GM18499 (cell line): ENCODE measurements around the gene TOM1L2.

ENCODE experiments used
- ATAC-seq: cut with Tn5 transposase; IDR thresholded peaks from one replicate; pipeline ENCODE4 v1.9.1; 2021; ENCODE audit warnings: moderate number of reproducible peaks; ENCODE audit not compliant: insufficient read depth, unreplicated experiment

TOM1L2 gene

DNA sequence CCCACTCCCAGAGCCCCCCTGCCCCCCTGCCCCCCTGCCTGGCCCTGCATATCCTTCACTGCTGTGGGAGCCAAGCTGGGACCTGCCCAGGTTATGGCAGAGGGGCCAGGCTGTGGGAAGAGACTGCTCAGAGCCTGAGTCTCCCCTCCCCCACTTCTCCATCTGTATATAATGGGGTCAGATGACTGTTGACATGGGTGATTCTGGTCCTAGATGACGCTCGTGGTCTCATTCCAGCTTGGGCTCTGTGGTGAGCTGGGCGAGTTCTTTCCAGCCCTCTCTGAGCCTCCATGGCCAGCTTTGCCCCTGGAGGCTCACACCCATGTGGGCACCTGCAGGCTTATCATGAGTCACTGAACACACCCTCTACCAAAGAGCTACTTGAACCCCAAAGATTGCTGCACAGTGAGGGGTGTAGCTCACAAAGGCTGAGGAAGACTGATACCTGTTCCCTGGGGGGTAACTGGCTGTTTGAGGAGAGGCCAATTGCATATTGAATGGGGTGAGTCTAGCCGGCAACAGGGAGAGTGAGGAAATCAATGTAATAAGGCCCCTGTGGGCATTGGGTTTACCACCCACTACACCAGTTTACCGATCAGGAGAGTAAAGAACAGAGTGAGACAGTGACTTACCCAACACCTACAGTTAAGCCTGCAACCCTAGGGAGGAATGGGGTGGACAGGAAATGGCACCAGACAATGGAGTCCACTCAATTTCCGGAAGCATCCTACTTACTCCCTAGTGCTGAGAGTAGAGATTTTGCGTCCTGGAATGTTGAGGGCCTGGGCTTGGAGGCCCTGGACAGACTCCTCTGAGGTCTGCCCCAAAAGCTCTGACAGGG, 131.2 kb downstream of the TOM1L2 start:
- ATAC-seq, result no peak

DNA sequence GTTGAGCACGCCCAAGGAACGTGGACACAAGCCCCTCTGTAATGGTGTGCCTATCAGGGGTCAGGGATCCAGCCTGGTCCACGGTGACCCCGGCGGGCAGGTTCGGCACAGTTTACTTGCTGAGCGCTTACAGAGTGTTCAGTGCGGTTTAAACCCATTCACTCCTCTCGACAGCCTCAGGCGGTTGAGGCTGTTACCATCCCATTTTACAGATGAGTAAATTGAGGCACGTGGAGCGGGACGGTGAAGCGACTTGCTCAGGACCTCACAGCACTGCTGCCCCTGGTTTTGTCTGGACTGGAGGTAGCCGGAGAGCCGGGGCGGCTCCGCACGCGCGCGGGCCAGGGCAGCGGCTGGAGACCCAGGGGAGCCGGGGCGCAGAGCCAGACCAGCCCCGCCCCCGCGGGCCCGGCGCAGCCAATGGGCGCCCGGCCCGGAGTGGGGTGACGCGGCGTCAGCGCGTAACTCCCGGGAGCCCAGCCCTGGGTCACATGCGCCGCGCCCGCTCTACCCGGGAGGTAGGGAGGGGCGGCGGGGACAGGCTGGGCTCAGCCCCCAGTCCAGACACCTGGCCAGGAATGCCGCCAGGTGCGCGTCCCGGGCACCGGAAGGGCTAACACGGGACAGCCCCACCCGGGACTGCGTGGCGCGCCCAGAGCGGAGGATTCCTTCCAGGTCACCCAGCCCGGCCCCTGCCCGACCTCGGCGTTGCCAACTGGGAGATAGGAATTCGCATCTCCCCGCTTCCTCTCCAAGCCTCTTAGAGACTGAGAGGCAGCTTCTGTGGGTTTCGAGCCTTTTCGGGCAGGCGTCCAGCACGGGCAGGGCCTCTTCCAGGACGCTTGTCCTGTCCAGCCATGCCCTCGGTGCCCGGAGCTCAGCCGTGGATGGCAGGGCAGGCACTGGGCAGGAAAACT, 132.2 kb downstream of the TOM1L2 start:
- no peak for ATAC-seq

DNA sequence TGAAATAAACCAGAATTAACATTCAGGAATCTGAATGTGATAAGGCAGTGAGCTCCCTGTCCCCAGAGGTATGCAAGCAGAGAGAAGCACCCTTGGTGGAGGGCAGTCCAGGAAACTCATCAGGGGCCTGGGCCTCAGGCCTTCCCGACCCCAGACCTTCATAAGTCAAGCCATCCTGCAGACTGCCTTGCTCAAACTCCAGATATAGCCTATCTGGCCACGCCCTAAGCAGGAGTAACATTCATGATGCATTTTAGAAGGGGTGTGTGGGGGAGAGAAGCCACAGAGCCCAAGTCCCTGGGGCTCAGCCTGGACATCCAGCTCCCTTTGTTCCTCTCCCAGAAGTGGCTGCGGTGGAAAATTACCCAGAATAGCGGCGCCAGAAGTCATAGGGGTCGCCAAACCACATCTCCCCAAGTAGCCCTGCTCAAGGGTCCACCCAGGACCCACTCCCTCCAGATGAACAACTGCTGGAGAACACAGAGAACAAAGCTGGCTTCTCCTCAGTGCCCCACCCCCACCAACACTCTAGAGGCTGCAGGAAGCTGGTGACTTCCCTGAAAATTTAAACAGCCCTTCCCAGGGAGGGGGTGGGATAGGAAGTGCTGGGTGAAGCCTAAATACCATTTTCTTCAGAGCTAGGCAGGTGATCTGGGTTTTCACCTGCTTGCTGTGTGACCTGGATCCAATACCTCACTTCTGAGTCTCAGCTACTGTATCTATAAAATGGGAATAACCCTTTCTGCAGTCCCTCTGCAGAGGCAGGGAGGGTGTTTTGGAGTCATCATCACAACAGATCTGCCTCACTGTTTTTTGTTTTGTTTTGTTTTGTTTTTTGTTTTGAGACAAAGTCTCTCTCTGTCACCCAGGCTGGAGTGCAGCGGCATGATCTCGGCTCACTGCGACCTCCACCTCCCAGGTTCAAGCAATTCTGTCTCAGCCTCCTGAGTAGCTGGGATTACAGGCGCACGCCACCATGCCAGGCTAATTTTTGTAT, 133.9 kb downstream of the TOM1L2 start:
- no peak for ATAC-seq

DNA sequence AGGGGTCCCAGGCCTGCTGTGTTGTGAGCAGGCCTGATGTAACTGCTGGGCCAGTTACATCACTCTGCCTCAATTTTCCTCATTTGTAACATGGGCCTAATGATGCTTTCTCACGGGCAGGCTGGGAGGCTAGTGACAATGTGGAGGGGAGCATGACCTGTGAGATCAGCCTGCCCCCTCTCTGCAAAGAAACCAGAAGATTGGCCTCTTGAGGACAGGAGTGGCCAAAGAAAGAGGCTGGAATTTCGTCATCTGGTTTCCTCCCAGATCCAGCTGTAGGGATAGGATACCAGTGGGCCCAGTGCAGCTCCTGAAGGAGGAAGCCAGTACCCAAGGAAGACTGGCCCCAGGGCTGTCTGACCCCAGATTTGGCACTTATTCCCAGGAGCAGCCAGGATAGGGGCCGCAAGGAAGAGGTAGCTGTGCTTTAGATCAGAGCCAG, 134.8 kb downstream of the TOM1L2 start:
- no peak for ATAC-seq

DNA sequence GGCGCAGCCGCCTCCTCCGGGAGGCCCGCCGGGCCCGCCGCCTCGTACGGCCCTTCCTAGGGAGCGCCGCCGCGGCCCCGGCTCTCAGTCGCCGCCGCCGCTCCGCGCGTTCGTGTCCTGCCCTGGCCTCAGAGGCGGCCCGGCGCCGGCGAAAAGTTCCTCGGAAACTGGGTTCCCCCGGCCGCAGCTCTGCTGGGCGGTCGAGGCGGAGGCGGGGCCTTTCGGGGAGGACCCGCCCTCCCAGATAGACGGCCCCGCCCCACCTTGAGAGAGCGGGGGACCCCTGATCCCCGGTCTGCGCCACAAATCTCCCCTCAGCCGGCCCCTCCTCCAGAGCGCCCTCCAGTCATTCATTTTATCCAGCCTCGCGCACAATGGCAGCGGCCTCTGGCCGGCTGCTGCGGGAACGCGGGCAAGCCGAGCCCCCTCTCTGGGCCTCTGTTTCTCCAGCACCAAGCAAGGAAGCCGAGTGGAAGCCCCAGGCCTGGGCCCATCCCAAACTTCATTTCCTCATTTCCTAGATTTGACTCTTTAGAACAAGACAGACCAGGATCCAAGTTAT, 135.3 kb downstream of the TOM1L2 start, which contains the start of gene SREBF1:
Gene SREBF1, minus strand, starts transcription at position 169 of the 562 bp plus-strand sequence. CDS start 169 bp downstream, outside the sequence.
- peak; percentile 1 for ATAC-seq

DNA sequence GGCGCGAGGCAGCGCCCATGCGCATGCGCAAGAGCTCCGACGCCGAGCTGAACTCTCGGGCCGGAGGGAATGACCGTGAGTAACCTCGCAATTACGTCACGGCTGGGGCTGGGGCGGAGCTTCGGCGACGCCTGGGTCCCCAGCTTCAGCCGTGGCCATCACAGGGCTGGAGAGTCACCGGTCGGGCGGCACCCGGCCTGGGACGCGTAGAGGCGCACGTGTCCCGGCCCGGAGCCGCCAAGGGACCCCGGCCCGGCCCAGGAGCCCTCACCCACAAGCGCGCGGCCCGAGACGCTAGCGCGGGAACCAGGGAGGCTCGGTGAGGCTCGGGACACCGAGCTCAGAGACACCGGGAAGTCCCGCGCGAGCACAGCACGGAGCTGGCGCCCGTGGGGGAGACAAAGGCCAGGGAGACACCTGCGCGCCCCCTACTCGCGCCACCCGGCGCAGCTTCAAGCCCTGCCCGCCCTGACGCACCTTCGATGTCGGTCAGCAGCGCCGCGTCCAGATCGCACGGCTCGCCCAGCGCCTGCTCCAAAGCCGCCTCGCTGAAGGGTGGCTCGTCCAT, 135.9 kb downstream of the TOM1L2 start:
- peak; percentile 29 for ATAC-seq

DNA sequence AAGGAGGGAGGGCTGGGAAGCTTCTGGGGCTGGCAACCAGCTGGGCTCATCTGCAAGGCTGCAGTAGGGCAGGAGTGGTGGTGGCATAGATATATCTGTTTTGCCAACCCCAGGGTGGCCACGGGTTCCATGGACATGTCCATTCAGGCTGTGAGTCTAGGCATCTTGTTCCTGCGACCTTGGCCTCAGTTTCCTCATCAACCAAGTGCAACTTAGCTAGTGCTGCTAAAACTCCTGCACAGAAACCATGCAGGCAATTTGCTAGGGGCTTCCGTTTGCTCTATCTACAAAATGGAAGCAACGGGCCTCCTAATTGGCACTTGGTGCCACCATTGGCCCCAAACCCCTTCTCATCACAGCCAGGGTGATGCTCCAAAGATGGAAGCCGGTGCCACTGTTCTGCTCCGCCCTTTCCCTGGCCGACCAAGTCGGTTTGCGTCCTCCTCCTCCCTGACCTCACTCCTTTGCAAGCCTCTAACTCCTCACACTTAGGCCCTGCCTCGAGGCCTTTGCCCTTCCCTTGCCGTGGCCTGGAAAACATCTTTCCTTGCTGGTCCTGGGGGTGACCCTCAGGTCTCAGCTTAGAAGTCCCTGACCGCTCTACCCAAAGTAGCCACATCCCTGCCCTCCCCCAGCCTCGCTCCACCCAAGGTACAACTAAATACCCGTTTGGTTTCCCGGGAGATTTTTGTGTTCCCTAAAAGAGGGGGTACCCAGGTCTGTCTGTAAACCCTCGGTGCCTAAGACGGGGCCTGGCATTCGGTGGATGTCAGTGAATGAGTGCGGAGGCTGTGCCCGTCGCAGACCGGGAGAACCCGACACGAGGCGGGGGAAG, 136.6 kb downstream of the TOM1L2 start:
- ATAC-seq, result no peak

DNA sequence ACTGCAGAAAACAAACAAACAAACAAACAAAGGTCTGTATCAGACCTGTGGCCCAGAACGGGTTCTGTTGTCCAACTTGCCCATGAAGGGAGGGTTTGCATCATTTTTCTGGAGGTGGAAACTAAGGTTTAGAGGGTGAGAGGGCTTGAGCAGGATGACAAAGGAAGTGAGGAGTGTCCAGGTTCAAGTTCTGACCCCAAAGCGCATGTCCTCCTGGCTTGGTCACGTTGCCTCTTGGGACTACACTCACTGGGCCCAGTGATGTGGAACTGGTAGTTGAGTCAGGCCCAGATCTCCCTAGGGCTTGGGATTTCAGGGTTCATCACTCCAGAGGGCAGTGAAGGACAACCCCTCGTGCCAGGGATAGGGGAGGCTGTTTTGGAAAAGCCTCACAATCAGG, 137.2 kb downstream of the TOM1L2 start:
- ATAC-seq, result no peak

DNA sequence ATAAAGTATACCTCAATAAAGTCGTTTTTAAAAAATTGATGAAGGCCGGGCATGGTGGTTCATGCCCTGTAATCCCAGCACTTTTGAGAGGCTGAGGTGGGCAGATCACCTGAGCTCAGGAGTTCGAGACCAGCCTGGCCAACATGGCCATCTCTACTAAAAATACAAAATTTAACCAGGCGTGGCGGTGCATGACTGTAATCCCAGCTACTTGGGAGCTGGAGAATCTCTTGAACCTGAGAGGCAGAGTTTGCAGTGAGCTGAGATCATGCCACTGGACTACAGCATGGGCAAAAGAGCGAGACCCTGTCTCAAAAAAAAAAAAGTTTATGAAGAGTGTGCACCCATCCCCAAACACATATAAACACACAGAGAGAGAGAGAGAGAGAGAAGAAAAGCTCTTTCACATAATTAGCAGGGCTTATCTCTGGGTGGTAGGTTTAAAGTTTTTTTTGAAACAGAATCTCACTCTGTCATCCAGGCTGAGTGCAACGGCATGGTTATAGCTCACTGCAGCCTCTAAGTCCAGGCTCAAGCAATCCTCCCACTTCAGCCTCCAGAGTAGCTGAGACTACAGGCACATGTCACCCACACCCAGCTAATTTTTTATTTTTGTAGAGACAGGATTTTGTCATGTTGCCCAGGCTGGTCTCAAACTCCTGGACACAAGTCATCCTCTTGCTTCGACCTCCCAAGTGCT, 138.4 kb downstream of the TOM1L2 start:
- no peak for ATAC-seq

DNA sequence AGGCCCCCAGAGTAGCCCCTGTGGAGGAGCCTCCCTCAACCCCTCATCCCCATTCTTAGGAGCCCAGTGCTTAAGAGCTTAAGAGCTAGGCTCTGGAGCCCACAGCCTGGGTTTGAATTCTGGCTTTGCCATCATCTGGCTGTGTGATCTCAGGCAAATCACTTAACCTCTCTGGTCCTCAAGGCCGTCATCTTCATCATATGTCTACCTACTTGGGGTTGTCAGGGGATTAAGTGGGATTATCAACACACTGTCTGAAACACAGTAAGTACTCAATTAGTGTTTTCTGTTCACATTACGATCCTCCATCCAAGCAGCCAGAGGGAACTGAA, 140.2 kb downstream of the TOM1L2 start:
- no peak for ATAC-seq

DNA sequence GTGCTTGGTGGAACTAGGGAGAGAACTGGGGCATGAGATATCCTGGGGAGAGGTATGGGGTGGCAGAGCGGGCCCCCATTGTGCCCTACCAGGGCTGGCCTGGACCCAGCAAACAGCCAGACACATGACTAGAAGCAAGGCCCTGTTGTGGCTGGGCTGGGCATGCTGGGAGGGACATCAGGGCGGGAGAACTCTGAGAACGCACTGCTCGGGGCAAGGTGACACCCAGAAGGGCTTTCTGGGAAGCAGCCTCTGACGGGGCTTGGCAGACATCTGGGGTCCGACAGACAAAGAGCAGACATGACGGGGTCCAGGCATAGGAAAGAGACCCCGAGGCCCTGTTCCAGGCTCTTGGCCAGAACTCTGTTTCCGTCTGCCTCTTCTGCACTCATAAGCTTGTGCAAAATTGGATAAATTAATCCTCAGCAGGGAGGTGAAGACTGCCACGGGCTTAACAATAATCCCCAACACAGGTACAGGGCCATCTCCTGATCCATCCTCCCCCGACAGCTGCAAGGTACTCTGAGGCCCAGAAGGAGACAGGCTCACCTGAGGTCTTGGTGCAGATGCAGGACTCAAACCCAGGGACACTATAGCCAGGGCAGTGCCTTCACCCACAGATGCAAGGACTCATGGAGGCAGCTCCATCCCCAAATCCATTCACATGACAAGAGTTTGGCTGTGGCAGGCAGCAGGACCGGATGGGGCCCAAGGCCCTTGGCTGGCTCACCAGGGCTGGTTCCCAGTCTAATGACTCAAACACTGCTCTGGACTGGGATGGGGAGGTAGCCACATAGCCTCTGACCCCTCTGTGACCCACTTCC, 140.8 kb downstream of the TOM1L2 start:
- no peak for ATAC-seq

DNA sequence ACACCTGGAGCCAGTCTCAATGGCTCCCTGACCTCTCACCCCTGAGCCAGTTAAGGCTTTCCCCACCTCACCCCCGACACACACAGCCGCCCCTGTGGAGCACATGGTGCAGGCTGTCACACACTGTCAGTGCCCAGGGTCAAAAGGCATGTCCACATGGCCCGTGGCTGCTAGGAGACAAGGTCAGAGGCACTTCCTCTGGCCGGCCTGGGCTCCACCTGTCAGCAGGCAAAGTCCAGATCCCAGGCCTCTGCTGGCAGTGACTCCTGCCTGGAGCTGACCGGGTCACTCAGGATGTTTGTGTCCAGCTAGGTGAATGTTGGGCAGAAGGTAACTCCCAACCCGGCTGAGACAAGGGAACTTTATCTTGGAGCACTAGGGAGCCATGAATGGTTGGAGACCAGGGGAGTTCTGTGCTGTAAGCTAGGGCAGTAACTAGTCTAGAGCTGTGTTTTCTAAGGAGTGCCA, 141.4 kb downstream of the TOM1L2 start:
- no peak for ATAC-seq

DNA sequence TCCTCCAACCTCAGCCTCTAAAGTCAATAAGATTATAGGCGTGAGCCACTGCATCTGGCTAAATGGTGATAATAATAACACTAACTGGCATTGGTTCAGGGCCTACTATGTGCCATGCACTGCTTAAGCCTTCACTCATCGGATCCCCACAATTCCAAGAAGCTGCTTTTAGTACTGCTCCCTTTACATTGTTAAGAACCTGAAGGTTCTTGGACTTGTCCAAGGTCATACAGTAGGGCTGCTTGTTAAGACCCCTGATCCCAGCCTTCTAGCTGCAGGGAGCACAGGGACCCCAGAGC, 142.0 kb downstream of the TOM1L2 start:
- ATAC-seq, result no peak

DNA sequence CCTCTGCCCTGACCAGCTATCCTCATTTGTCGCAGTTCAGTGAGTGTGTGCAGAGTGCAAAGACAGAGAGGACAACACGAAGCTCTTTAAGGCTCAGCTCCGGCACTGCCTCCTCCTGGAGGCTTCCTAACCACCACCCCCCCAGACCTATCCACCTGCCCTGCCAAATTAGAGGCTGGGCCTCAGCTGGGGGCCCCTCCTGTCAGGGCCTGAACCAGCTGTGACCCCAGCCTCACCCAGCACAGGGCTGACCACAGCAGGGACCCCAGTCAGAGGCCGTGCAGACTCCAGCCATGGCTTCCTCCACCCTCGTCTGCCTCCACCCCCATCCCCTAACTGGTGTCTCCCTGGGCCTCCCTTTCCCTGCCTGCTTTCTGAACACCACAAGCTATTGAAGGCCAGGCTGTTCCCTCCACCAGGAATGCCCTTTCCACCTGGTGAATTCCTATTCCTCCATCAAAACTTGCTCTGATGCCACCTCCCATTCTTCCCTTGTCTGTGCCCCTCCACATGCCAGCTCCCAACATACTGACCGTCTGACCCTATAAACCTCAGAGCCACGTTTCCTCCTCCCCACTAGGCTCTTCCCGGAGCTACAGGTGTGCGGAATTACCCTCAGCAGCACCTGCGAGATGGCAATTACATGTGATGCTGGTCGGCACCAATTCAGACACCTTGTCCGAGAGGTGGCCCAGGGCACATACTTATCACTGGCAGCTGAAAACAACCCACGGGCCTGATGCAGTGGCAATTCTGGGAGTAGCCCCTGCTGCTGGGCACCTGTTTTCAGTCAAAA, 144.2 kb downstream of the TOM1L2 start:
- ATAC-seq, result no peak

DNA sequence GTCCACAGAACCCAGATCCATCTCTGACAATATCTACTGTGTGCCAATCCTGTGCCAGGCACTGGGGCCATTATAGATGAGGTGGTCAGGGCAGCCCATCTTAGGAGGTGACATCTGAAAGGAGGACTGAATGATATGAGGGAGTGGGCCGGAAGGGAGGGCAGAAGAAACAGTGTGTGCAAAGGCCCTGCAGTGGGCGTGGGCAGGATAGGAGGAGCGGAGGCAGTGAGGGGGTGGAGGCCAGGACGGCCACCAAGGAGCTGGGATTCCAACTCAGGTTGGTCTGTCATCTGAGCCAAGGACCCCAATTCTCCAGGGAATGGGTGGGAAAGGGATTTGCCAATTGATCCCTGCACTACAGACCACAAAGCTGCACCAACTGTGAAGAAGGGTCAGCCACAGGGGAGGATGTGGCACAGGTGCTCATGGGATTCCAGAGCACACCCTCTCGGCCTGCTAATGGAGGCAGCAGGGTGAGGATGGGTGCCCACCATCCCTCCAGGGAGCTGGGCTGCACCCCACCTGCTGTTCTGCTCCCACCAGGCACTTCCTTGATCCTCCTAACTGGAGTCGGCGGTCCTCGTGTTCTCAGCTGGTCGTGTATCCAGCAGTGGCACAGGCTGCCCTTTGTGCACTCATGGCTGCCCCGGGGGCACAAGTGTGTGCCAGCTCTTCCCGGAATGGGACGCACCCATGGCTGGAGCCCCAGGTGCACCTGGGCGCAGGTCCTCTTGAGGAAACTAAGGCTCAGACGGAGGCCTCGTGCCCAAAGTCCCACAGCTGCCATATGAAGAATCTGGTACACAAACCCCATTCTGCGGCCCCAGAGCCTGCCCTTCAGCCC, 145.0 kb downstream of the TOM1L2 start:
- ATAC-seq, result no peak

DNA sequence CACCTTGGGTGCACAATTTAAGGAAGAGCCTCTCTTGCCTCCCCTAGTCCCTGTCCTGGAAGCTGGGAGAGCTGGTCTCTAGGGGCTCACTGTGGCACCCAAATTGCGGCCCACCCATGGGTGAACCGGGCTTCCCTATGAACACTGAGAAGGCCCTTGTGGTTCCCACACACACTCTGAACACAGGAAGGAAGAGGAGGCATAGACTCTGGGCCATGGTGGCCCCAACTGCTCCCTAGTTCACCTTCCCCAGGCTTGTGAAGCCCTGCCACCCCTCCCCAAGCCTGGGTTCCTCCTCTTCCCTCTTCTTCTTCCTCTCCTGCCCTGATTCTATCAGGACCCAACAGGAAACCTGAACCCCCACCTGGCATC, 145.9 kb downstream of the TOM1L2 start:
- ATAC-seq, result no peak
